KMS-11 (cell line): ENCODE measurements around the gene ZBTB1.

ENCODE experiments used
- H2AFZ ChIP-seq: fragments of 200-600 bp; sonication (generic); 2 replicates; pipeline ENCODE4 v1.6.1; 2016; ENCODE audit warnings: antibody characterized with exemption, mixed run types, low read depth
- H3K27ac ChIP-seq: fragments of 200-600 bp; sonication (generic); 2 replicates; pipeline ENCODE4 v1.6.1; 2016; ENCODE audit warnings: mild to moderate bottlenecking, mixed run types
- H3K27me3 ChIP-seq: fragments of 200-600 bp; sonication (generic); 2 replicates; pipeline ENCODE4 v1.6.1; 2017; ENCODE audit warnings: mild to moderate bottlenecking, low read depth, mixed run types, moderate library complexity; ENCODE audit not compliant: insufficient read depth
- H3K36me3 ChIP-seq: fragments of 200-600 bp; sonication (generic); 2 replicates; pipeline ENCODE4 v1.6.1; 2017; ENCODE audit warnings: mild to moderate bottlenecking, mixed run types; ENCODE audit not compliant: insufficient read depth
- H3K4me1 ChIP-seq: fragments of 200-600 bp; sonication (generic); 2 replicates; pipeline ENCODE4 v1.6.1; 2016; ENCODE audit warnings: mild to moderate bottlenecking, low read depth, mixed run types; ENCODE audit not compliant: poor library complexity, severe bottlenecking
- H3K4me2 ChIP-seq: fragments of 200-600 bp; sonication (generic); 2 replicates; pipeline ENCODE4 v1.7.0; 2016; ENCODE audit warnings: mild to moderate bottlenecking, mixed run types
- H3K4me3 ChIP-seq: fragments of 200-600 bp; sonication (generic); IDR thresholded peaks from 2 replicates; pipeline ENCODE4 v1.6.1; 2017; ENCODE audit warnings: low read depth, low read length, mixed read lengths; ENCODE audit not compliant: insufficient read depth
- H3K79me2 ChIP-seq: fragments of 200-600 bp; sonication (generic); 2 replicates; pipeline ENCODE4 v1.6.1; 2016; ENCODE audit warnings: low read depth, mixed run types; ENCODE audit not compliant: insufficient read depth
- H3K9ac ChIP-seq: fragments of 200-600 bp; sonication (generic); 2 replicates; pipeline ENCODE4 v1.6.1; 2016; ENCODE audit warnings: mild to moderate bottlenecking, mixed run types
- H4K20me1 ChIP-seq: fragments of 200-600 bp; sonication (generic); 2 replicates; pipeline ENCODE4 v1.6.1; 2016; ENCODE audit warnings: mild to moderate bottlenecking, mixed run types; ENCODE audit not compliant: insufficient read depth
- TF ChIP-seq, protein P1 (sequence below): fragments of 200-600 bp; sonication (generic); conservative IDR thresholded peaks from 2 replicates; pipeline ENCODE4 v1.6.1; 2017; ENCODE audit warnings: low read depth, mild to moderate bottlenecking, antibody characterized with exemption, low read length, moderate library complexity, mixed read lengths

ZBTB1 gene

DNA sequence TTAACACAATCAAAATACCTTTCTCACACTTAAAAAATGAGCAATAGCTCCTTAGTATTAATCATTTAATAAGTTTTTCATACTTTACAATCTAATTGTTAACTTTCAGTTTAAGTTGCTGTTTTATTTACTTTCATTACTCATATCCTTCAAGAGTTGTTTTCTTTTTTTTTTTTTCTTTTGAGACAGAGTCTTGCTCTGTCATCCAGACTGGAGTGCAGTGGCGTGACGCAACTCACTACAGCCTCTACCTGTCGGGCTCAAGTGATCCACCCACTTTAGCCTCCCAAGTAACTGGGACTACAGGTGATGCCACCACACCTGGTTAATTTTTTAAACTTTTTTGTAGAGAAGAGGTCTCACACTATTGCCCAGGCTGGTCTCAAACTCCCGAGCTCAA, 16.1 kb downstream of the ZBTB1 start:
- Histone ChIP-seq H3K9ac (peak overlapping the region; percentile 31; the same call in 1 of the 2 replicates), H4K20me1 (no peaks in the 10 kb centered on the region), H3K36me3 (no peaks in the 10 kb centered on the region; the same call in 1 of the 2 replicates), H2AFZ (no peak overlapping the region), H3K4me2 (peak overlapping the region; percentile 81), H3K27ac (peak overlapping the region; percentile 88), H3K4me3 (no peak overlapping the region), H3K4me1 (peaks cover 95% of the 10 kb centered on the region), H3K79me2 (peaks cover 79% of the 10 kb centered on the region), H3K27me3 (no peaks in the 10 kb centered on the region)
- TF ChIP-seq, protein P1, sequence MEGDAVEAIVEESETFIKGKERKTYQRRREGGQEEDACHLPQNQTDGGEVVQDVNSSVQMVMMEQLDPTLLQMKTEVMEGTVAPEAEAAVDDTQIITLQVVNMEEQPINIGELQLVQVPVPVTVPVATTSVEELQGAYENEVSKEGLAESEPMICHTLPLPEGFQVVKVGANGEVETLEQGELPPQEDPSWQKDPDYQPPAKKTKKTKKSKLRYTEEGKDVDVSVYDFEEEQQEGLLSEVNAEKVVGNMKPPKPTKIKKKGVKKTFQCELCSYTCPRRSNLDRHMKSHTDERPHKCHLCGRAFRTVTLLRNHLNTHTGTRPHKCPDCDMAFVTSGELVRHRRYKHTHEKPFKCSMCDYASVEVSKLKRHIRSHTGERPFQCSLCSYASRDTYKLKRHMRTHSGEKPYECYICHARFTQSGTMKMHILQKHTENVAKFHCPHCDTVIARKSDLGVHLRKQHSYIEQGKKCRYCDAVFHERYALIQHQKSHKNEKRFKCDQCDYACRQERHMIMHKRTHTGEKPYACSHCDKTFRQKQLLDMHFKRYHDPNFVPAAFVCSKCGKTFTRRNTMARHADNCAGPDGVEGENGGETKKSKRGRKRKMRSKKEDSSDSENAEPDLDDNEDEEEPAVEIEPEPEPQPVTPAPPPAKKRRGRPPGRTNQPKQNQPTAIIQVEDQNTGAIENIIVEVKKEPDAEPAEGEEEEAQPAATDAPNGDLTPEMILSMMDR, result no peak

DNA sequence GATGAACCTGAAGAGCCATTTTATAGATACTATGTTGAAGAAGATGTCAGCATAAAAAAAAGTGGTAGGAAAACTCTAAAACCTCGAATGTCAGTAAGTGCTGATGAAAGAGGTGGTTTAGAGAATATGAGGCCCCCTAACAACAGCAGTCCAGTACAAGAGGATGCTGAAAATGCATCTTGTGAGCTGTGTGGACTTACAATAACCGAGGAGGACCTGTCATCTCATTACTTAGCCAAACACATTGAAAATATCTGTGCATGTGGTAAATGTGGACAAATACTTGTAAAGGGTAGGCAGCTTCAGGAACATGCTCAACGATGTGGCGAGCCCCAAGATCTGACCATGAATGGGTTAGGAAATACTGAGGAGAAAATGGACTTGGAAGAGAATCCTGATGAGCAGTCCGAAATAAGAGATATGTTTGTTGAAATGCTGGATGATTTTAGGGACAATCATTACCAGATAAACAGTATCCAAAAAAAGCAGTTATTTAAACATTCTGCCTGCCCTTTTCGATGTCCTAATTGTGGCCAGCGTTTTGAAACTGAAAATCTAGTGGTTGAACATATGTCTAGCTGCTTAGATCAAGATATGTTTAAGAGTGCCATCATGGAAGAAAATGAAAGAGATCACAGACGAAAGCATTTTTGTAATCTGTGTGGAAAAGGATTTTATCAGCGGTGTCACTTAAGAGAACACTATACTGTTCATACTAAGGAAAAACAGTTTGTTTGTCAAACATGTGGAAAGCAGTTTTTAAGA, 18.2 kb downstream of the ZBTB1 start:
- peak overlapping the region; percentile 56 for H3K9ac ChIP-seq
- peaks cover 62% of the 10 kb centered on the region for H3K79me2 ChIP-seq
- TF ChIP-seq, protein P1, result no peak
- H4K20me1 ChIP-seq, result no peaks in the 10 kb centered on the region
- peak overlapping the region; percentile 81 for H3K4me2 ChIP-seq
- H3K4me1 ChIP-seq, result peaks cover 82% of the 10 kb centered on the region
- H3K36me3 ChIP-seq, result no peaks in the 10 kb centered on the region
- H2AFZ ChIP-seq, result no peak overlapping the region
- peak overlapping the region; percentile 88 for H3K27ac ChIP-seq
- no peaks in the 10 kb centered on the region for H3K27me3 ChIP-seq
- no peak overlapping the region for H3K4me3 ChIP-seq

DNA sequence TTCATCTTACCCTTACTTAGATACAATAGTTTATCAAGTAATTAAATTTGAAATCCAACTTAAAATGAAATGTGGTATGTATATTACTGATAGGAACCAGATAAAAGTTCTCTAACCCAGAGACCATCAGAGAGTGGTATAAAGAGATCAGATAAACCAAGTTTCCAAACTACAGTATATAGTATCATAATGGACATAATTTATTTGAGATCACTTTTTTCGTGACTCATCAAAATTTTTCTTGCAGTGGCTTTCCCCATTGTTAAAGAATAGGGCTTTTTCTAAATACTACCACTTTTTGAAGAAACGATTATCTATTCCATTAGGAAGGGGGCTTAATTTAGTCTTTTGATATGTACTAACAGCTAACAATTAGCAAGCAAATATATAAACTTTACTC, 20.8 kb downstream of the ZBTB1 start:
- Histone ChIP-seq H3K9ac (no peak overlapping the region), H3K36me3 (no peaks in the 10 kb centered on the region), H4K20me1 (no peaks in the 10 kb centered on the region), H3K4me1 (peaks cover 56% of the 10 kb centered on the region), H2AFZ (no peak overlapping the region), H3K79me2 (peaks cover 37% of the 10 kb centered on the region), H3K27ac (no peak overlapping the region), H3K4me3 (no peak overlapping the region), H3K4me2 (no peak overlapping the region), H3K27me3 (no peaks in the 10 kb centered on the region)
- TF ChIP-seq, protein P1, result no peak

GRCh38 chr14:64531567-64531966, 27.0 kb downstream of the ZBTB1 start:
- Histone ChIP-seq H3K9ac (no peak overlapping the region), H3K4me2 (no peak overlapping the region), H3K36me3 (no peaks in the 10 kb centered on the region), H3K27ac (no peak overlapping the region), H3K79me2 (no peaks in the 10 kb centered on the region), H3K4me3 (no peak overlapping the region), H2AFZ (no peak overlapping the region), H3K4me1 (peaks cover 14% of the 10 kb centered on the region), H4K20me1 (no peaks in the 10 kb centered on the region), H3K27me3 (no peaks in the 10 kb centered on the region)
- TF ChIP-seq, protein P1, result no peak
